ENCODE results near the gene BMPR1B.

BMPR1B gene

GRCh38 chr4:95021099-95021498 is 263.3 kb downstream of the BMPR1B start:
- no peak for TF ChIP-seq CTCF (IDR thresholded peaks at IDR 0.05; ENCODE audit: control insufficient read depth, insufficient read depth, low read depth, low read length, missing control alignments)
- no peak overlapping the region for H3K4me3 ChIP-seq (ENCODE audit: control insufficient read depth, low read depth, low read length)
- no peak for DNase-seq (ENCODE audit: low read depth)

DNA sequence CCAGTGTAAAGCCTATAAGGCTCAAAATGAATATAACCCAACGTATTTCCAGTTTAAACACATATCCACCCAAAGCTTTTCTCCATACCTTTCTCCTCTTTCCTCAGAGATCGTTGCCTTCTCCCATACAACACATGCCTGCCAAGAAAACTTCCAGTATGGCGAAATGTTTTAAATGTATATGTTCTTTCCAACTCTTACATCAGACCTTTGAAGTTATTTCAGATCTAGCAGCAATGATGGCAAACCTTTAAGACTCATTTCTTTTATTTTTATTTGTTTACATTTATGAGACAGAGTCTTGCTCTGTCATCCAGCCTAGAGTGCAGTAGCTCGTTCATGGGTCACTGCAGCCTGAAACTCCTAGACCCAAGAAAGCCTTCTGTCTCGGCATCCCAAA is 265.4 kb downstream of the BMPR1B start:
- no peak for TF ChIP-seq CTCF (IDR thresholded peaks at IDR 0.05; ENCODE audit: control insufficient read depth, insufficient read depth, low read depth, low read length, missing control alignments)
- DNase-seq (ENCODE audit: low read depth) = no peak

GRCh38 chr4:95027905-95028618 is 270.3 kb downstream of the BMPR1B start:
- no peak for TF ChIP-seq CTCF (IDR thresholded peaks at IDR 0.05; ENCODE audit: control insufficient read depth, insufficient read depth, low read depth, low read length, missing control alignments)
- no peak overlapping the region for H3K4me3 ChIP-seq (ENCODE audit: control insufficient read depth, low read depth, low read length)
- no peak for DNase-seq (ENCODE audit: low read depth)

More for the DNA sequence above, 265.4 kb downstream of the BMPR1B start:
- no peak overlapping the region for H3K4me3 ChIP-seq (ENCODE audit: control insufficient read depth, low read depth, low read length)

DNA sequence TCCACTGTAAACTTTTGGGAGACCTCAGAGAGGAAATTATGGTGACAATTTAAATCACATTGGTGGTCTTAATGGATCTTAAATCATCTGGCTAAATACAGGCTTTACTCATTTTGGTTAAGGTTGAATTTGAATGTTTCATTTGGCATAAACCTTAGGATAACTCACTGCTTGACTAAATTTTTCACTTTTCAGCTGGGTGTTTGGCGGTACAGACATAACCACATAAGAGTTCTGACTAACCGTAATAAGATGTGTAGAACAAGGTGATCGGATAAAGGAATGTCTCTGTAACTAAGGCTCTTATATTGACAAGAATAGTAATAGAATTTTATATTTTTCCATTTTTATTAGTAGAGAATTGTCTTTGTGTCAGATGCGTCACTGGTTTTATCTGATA is 281.0 kb downstream of the BMPR1B start:
- no peak for DNase-seq (ENCODE audit: low read depth)
- H3K4me3 ChIP-seq (ENCODE audit: control insufficient read depth, low read depth, low read length) = no peak overlapping the region
- TF ChIP-seq CTCF (IDR thresholded peaks at IDR 0.05; ENCODE audit: control insufficient read depth, insufficient read depth, low read depth, low read length, missing control alignments) = no peak

DNA sequence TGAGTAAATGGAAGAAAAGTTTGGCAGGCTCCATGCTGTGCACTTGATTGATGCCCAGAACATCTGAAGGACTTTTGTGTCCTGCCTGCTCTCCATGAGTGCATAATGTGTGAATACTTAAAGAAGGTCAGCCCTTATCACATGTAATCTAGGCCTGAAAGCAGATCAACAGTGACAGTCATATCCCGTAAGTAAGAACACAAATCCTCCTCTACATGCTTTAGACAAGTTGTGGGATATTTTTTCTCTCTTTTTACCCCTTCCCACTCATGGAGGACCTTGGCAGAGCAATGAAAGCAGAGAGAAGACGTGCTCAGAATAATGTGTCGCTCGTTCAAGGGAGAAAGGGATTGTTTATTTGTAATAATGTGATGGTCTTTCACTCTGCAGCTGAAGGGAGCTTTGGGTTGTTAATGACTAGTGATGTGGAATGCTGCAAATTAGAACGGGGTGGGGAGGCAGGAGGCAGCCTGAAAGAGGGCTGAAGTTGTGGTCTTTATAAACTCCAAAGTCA is 286.6 kb downstream of the BMPR1B start:
- TF ChIP-seq CTCF (IDR thresholded peaks at IDR 0.05; ENCODE audit: control insufficient read depth, insufficient read depth, low read depth, low read length, missing control alignments) = no peak
- H3K4me3 ChIP-seq (ENCODE audit: control insufficient read depth, low read depth, low read length) = no peak overlapping the region
- no peak for DNase-seq (ENCODE audit: low read depth)

GRCh38 chr4:95045429-95045828 is 287.7 kb downstream of the BMPR1B start:
- H3K4me3 ChIP-seq (ENCODE audit: control insufficient read depth, low read depth, low read length) = no peak overlapping the region
- no peak for DNase-seq (ENCODE audit: low read depth)
- TF ChIP-seq CTCF (IDR thresholded peaks at IDR 0.05; ENCODE audit: control insufficient read depth, insufficient read depth, low read depth, low read length, missing control alignments) = no peak

Measured in AG09309 (cell line).